ENCODE measurements around the gene OBP2A. TPM values are rescaled to one million over a fixed set of nuclear protein-coding genes. Genes with fewer than 3 reads are reported as not detected.

The OBP2A gene
- polyA plus RNA-seq, 4 donors = 0.29 to 0.33 TPM; not detected in 2

GRCh38 chr9:135574331-135574730, 28.4 kb downstream of the OBP2A start:
- no peak for DNase-seq (ENCODE audit: low read depth in 4 of 4, low spot score in 3 of 4)

GRCh38 chr9:135574943-135575342, 29.0 kb downstream of the OBP2A start:
- no peak for DNase-seq (ENCODE audit: low read depth in 4 of 4, low spot score in 3 of 4)

- no peak for DNase-seq (ENCODE audit: low read depth in 4 of 4, low spot score in 3 of 4)
Measured at GRCh38 chr9:135575995-135576631, 30.2 kb downstream of the OBP2A start.

- no peak for DNase-seq (ENCODE audit: low read depth in 4 of 4, low spot score in 3 of 4)
Measured at GRCh38 chr9:135577256-135577655, 31.3 kb downstream of the OBP2A start.

- DNase-seq (ENCODE audit: low read depth in 4 of 4, low spot score in 3 of 4) = no peak
Measured at GRCh38 chr9:135579356-135579755, 33.4 kb downstream of the OBP2A start.

GRCh38 chr9:135579889-135580660, 34.1 kb downstream of the OBP2A start:
- DNase-seq (ENCODE audit: low read depth in 4 of 4, low spot score in 3 of 4) = no peak

- no peak for DNase-seq (ENCODE audit: low read depth in 4 of 4, low spot score in 3 of 4)
Measured at GRCh38 chr9:135580664-135581380, 34.9 kb downstream of the OBP2A start.

- DNase-seq (ENCODE audit: low read depth in 4 of 4, low spot score in 3 of 4) = no peak
Measured at GRCh38 chr9:135581636-135582426, 35.9 kb downstream of the OBP2A start.

GRCh38 chr9:135582541-135582940, 36.6 kb downstream of the OBP2A start:
- no peak for DNase-seq (ENCODE audit: low read depth in 4 of 4, low spot score in 3 of 4)

- no peak for DNase-seq (ENCODE audit: low read depth in 4 of 4, low spot score in 3 of 4)
Measured at GRCh38 chr9:135582966-135583687, 37.2 kb downstream of the OBP2A start.

- DNase-seq (ENCODE audit: low read depth in 4 of 4, low spot score in 3 of 4) = no peak
Measured at GRCh38 chr9:135583688-135584011, 37.7 kb downstream of the OBP2A start.

- DNase-seq (ENCODE audit: low read depth in 4 of 4, low spot score in 3 of 4) = no peak
Measured at GRCh38 chr9:135584371-135584770, 38.4 kb downstream of the OBP2A start.

- no peak for DNase-seq (ENCODE audit: low read depth in 4 of 4, low spot score in 3 of 4)
Measured at GRCh38 chr9:135584934-135585333, 39.0 kb downstream of the OBP2A start.

GRCh38 chr9:135586601-135587109, 40.7 kb downstream of the OBP2A start:
- DNase-seq (ENCODE audit: low read depth in 4 of 4, low spot score in 3 of 4) = no peak

- DNase-seq (ENCODE audit: low read depth in 4 of 4, low spot score in 3 of 4) = no peak
Measured at GRCh38 chr9:135587658-135588057, 41.7 kb downstream of the OBP2A start.

- DNase-seq (ENCODE audit: low read depth in 4 of 4, low spot score in 3 of 4) = no peak
Measured at GRCh38 chr9:135588371-135588770, 42.4 kb downstream of the OBP2A start.

- DNase-seq (ENCODE audit: low read depth in 4 of 4, low spot score in 3 of 4) = no peak
Measured at GRCh38 chr9:135588886-135589595, 43.1 kb downstream of the OBP2A start.

- DNase-seq (ENCODE audit: low read depth in 4 of 4, low spot score in 3 of 4) = no peak
Measured at GRCh38 chr9:135589596-135590485, 43.9 kb downstream of the OBP2A start.
